Natural killer cell (primary cell): Measurements from ENCODE around the gene BGN. TPM values are rescaled to one million over a fixed set of nuclear protein-coding genes. Genes with fewer than 3 reads are reported as not detected.

Experiments used
- ATAC-seq, 3 donors: fragments of 150-1000 bp in 2 of 3; fragments of 200-7000 bp in 1 of 3; cut with Tn5 transposase; 1 replicate in 1 of 3; 2 replicates in 2 of 3; pipeline ENCODE4 v1.10.0; 2021; ENCODE audit warnings: mild to moderate bottlenecking in 2 of 3, moderate library complexity in 2 of 3
- DNase-seq, 2 donors: peaks; one replicate each; pipeline versions ENCODE4 v3.0.0 to v3.0.0-alpha.2; 2013 to 2021; ENCODE audit warnings: mixed read lengths in 1 of 2
- H3K27ac ChIP-seq: one replicate; pipeline ENCODE4 v1.5.1; 2013; ENCODE audit warnings: mild to moderate bottlenecking, low read length
- H3K27me3 ChIP-seq: one replicate; pipeline ENCODE4 v1.6.1; 2013; ENCODE audit warnings: low read length; ENCODE audit not compliant: control insufficient read depth, insufficient read depth
- H3K36me3 ChIP-seq: one replicate; pipeline ENCODE4 v1.6.1; 2013; ENCODE audit warnings: low read length; ENCODE audit not compliant: control insufficient read depth, insufficient read depth
- H3K4me1 ChIP-seq: one replicate; pipeline ENCODE4 v1.6.1; 2013; ENCODE audit warnings: low read length; ENCODE audit not compliant: control insufficient read depth, insufficient read depth
- H3K4me3 ChIP-seq: one replicate; pipeline ENCODE4 v1.5.1; 2013; ENCODE audit warnings: low read length
- H3K9me3 ChIP-seq: one replicate; pipeline ENCODE4 v1.6.1; 2013; ENCODE audit warnings: low read length; ENCODE audit not compliant: control insufficient read depth, insufficient read depth
- H3K27ac Mint-ChIP-seq, 2 donors: one replicate each; pipeline ENCODE4 v1.8.0; 2022; ENCODE audit warnings: mild to moderate bottlenecking in 2 of 2, mixed read lengths in 2 of 2, moderate library complexity in 1 of 2
- H3K27me3 Mint-ChIP-seq, 2 donors: one replicate each; pipeline ENCODE4 v1.8.0; 2022; ENCODE audit warnings: low read depth in 2 of 2, mixed read lengths in 2 of 2
- H3K36me3 Mint-ChIP-seq: one replicate; pipeline ENCODE4 v1.8.0; 2022; ENCODE audit warnings: mixed read lengths
- H3K4me1 Mint-ChIP-seq, 2 donors: one replicate each; pipeline ENCODE4 v1.8.0; 2022; ENCODE audit warnings: mixed read lengths in 2 of 2
- H3K4me3 Mint-ChIP-seq: one replicate; pipeline ENCODE4 v1.8.0; 2022; ENCODE audit warnings: mild to moderate bottlenecking, moderate library complexity, mixed read lengths
- H3K9me3 Mint-ChIP-seq, 2 donors: one replicate each; pipeline ENCODE4 v1.8.0; 2022; ENCODE audit warnings: mixed read lengths in 2 of 2
- CTCF ChIP-seq: fragments of 200-600 bp; IDR thresholded peaks from one replicate; pipeline ENCODE4 v1.8.0; 2022; ENCODE audit warnings: antibody characterized with exemption
- WGBS: methylation state at CpG from one replicate; pipeline ENCODE4 v1.1.7; 2013; ENCODE audit warnings: missing lambda C conversion rate; ENCODE audit not compliant: insufficient coverage; 5-methylcytosine and 5-hydroxymethylcytosine counted together
- intact Hi-C: fragments of 100-400 bp; cut with micrococcal nuclease; formaldehyde crosslinking; loops from one replicate; pipeline ENCODE4 v1.14.2; 2022
- total RNA-seq, 4 donors: library from RNA; stranded (reverse); fragments of 120-200 nt in 1 of 4; gene quantifications; one replicate each; pipeline versions ENCODE4 v1.2.3 to v1.2.4, GENCODE V29; 2013 to 2022

Gene BGN
- total RNA-seq, 3 donors from 2014 or later (not counting 1 experiment from before 2014, with no cell fraction given), result not detected

GRCh38 chrX:153530411-153531129 is 35.8 kb downstream of the BGN start:
- ATAC-seq (no peak), DNase-seq (no peak)
- Histone ChIP-seq H3K36me3 (no peaks in the 10 kb centered on the region), H3K4me1 (no peaks in the 10 kb centered on the region), H3K27ac (no peak overlapping the region), H3K9me3 (no peaks in the 10 kb centered on the region), H3K27me3 (no peaks in the 10 kb centered on the region), H3K4me3 (no peak overlapping the region)
- TF ChIP-seq CTCF, result no peak
- Mint-ChIP-seq H3K27me3 (peaks cover 0 to 5% of the 10 kb centered on the region in 2 donors), H3K9me3 (no peaks in the 10 kb centered on the region), H3K4me1 (no peaks in the 10 kb centered on the region), H3K27ac (no peak overlapping the region), H3K36me3 (no peaks in the 10 kb centered on the region), H3K4me3 (no peak overlapping the region)
- intact Hi-C loops, result no loop called here
- 72% methylated on average over 17 of the region's 20 CpGs for WGBS

GRCh38 chrX:153533091-153533490 is 38.3 kb downstream of the BGN start:
- Mint-ChIP-seq H3K36me3 (no peaks in the 10 kb centered on the region), H3K27ac (no peak overlapping the region), H3K4me1 (no peaks in the 10 kb centered on the region), H3K4me3 (no peak overlapping the region), H3K9me3 (no peaks in the 10 kb centered on the region), H3K27me3 (no peaks in the 10 kb centered on the region)
- Histone ChIP-seq H3K27ac (no peak overlapping the region), H3K4me1 (no peaks in the 10 kb centered on the region), H3K9me3 (no peaks in the 10 kb centered on the region), H3K4me3 (no peak overlapping the region), H3K27me3 (no peaks in the 10 kb centered on the region), H3K36me3 (no peaks in the 10 kb centered on the region)
- intact Hi-C loops, result no loop called here
- TF ChIP-seq CTCF, result no peak
- 72% methylated on average over 15 of the region's 15 CpGs for WGBS
- no peak for DNase-seq
- no peak for ATAC-seq

- peaks cover 4% of the 10 kb centered on the region for H3K4me1 ChIP-seq
- DNase-seq (no peak), ATAC-seq (no peak)
- no peak overlapping the region for H3K4me3 ChIP-seq
- H3K9me3 ChIP-seq, result no peaks in the 10 kb centered on the region
- no peaks in the 10 kb centered on the region for H3K4me1 Mint-ChIP-seq
- 87% methylated on average over 9 of the region's 11 CpGs for whole genome bisulfite sequencing
- intact Hi-C loops, result loop anchor here (5.0 kb wide), 1 partner anchor 130 kb away; no protein-coding TSS in a partner anchor
- peaks cover 0 to 2% of the 10 kb centered on the region in 2 donors for H3K27me3 Mint-ChIP-seq
- H3K9me3 Mint-ChIP-seq, result no peaks in the 10 kb centered on the region
- H3K27ac Mint-ChIP-seq, result no peak overlapping the region
- H3K27ac ChIP-seq, result no peak overlapping the region
- no peak overlapping the region for H3K4me3 Mint-ChIP-seq
- no peaks in the 10 kb centered on the region for H3K27me3 ChIP-seq
- H3K36me3 Mint-ChIP-seq, result no peaks in the 10 kb centered on the region
- no peak for TF ChIP-seq CTCF
- no peaks in the 10 kb centered on the region for H3K36me3 ChIP-seq
These were observed 42.3 kb downstream of the BGN start for GRCh38 chrX:153537080-153537479.
